PFSK-1 (cell line): ENCODE measurements around the gene DGCR2.

Experiments
- POLR2AphosphoS5 ChIP-seq: IDR thresholded peaks from 2 replicates; pipeline ENCODE4 v1.6.1; 2012; ENCODE audit warnings: low read depth, mild to moderate bottlenecking, control low read depth, low read length, moderate library complexity
- TAF1 ChIP-seq: IDR thresholded peaks from 2 replicates; pipeline ENCODE4 v1.6.1; 2012; ENCODE audit warnings: low read length, control low read depth, borderline replicate concordance; ENCODE audit not compliant: insufficient read depth

GRCh38 chr22:19062943-19063308, 59.3 kb downstream of the DGCR2 start:
- no peak for TF ChIP-seq TAF1
- no peak for TF ChIP-seq POLR2AphosphoS5
